K562 (cell line): ENCODE measurements around the gene MARS1. TPM values are rescaled to one million over a fixed set of nuclear protein-coding genes. Genes with fewer than 3 reads are reported as not detected.

ENCODE experiments used
- CBX3 ChIP-seq, 2 experiments: IDR thresholded peaks; 1 replicate in 1 of 2; 2 replicates in 1 of 2; pipeline ENCODE4 v1.6.1; 2012; ENCODE audit warnings: inconsistent platforms in 2 of 2, low read length in 2 of 2, borderline replicate concordance in 1 of 2, control low read depth in 1 of 2
- CHCHD3 ChIP-seq: fragments of 250-450 bp; sonication (Bioruptor Pico); IDR thresholded peaks from 2 replicates; pipeline ENCODE4 v2.1.2; 2022; ENCODE audit warnings: mild to moderate bottlenecking
- FOXK2 ChIP-seq, 2 experiments: fragments of 450-650 bp; IDR thresholded peaks in 1 of 2; conservative IDR thresholded peaks in 1 of 2; 2 replicates each; pipeline ENCODE4 v1.6.1; 2016; ENCODE audit warnings: low read depth in 2 of 2, mild to moderate bottlenecking in 1 of 2
- HMG20B ChIP-seq: fragments of 250-450 bp; sonication (Bioruptor Pico); IDR thresholded peaks from 2 replicates; pipeline ENCODE4 v1.5.0; 2021; ENCODE audit warnings: mild to moderate bottlenecking
- KAT2B ChIP-seq: IDR thresholded peaks from one replicate; pipeline ENCODE4 v1.6.1; 2012; ENCODE audit warnings: low read depth, mild to moderate bottlenecking, control low read depth, inconsistent platforms, low read length, moderate library complexity
- LARP7 ChIP-seq: fragments of 450-650 bp; IDR thresholded peaks from 2 replicates; pipeline ENCODE4 v1.6.1; 2016
- NR4A1 ChIP-seq, 2 experiments: fragments of 250-450 bp in 1 of 2; fragments of 450-650 bp in 1 of 2; sonication (Bioruptor Pico) in 1 of 2; IDR thresholded peaks; 2 replicates each; pipeline versions ENCODE4 v1.4.0 to v1.6.1; 2016 to 2020; ENCODE audit warnings: mild to moderate bottlenecking in 2 of 2, missing compliant biosample characterization in 1 of 2, missing genetic modification characterization in 1 of 2, moderate library complexity in 1 of 2
- POLR2A ChIP-seq: fragments of 450-650 bp; conservative IDR thresholded peaks from 2 replicates; pipeline ENCODE4 v1.6.1; 2016
- PURB ChIP-seq: sonication (generic); formaldehyde crosslinking; IDR thresholded peaks from 2 replicates; pipeline ENCODE4 v1.9.0; 2021; ENCODE audit warnings: low read depth, mild to moderate bottlenecking, missing genetic modification reagents
- RBM25 ChIP-seq: fragments of 200-400 bp; formaldehyde crosslinking; IDR thresholded peaks from 2 replicates; pipeline ENCODE4 v1.6.1; 2018; ENCODE audit warnings: low read length, low read depth, moderate library complexity; ENCODE audit not compliant: severe bottlenecking
- SLC30A9 ChIP-seq: fragments of 250-450 bp; sonication (Bioruptor Pico); IDR thresholded peaks from 2 replicates; pipeline ENCODE4 v1.8.0; 2022; ENCODE audit warnings: mild to moderate bottlenecking, moderate library complexity
- SPI1 ChIP-seq: IDR thresholded peaks from 2 replicates; pipeline ENCODE4 v1.6.1; 2011; ENCODE audit warnings: low read depth, low read length, control low read depth, borderline replicate concordance
- TCF3 ChIP-seq: sonication (generic); formaldehyde crosslinking; IDR thresholded peaks from 2 replicates; pipeline ENCODE4 v1.4.0; 2020; ENCODE audit warnings: mild to moderate bottlenecking, missing genetic modification reagents
- TCFL5 ChIP-seq: fragments of 250-450 bp; sonication (Bioruptor Pico); conservative IDR thresholded peaks from 2 replicates; pipeline ENCODE4 v1.6.1; 2021; ENCODE audit warnings: mild to moderate bottlenecking, moderate library complexity, matching md5 sums
- ZKSCAN3 ChIP-seq: fragments of 250-450 bp; sonication (Bioruptor Pico); IDR thresholded peaks from 2 replicates; pipeline ENCODE4 v1.4.0; 2020
- ZNF280B ChIP-seq: fragments of 250-450 bp; sonication (Bioruptor Pico); IDR thresholded peaks from 2 replicates; pipeline ENCODE4 v1.5.1; 2021; ENCODE audit warnings: mild to moderate bottlenecking
- polyA plus RNA-seq, 8 experiments: library from polyadenylated mRNA; depleted of rRNA in 4 of 8; stranded (reverse) in 5 of 8; unstranded in 3 of 8; fragments of >200 nt; fragmentation: Nextera tagmentation in 2 of 8; fragmentation: Illumina TruSeq in 1 of 8; extraction: Ambion mirVana in 2 of 8; extraction: Trizol in 1 of 8; gene quantifications; 2 replicates each; pipeline versions ENCODE4 v1.2.1 to v1.2.3, GENCODE V29; 2011 to 2014; ENCODE audit warnings: inconsistent platforms in 1 of 8, missing spikeins in 1 of 8
- total RNA-seq, 7 experiments: library from RNA; depleted of rRNA in 6 of 7; stranded (reverse); fragments of >200 nt in 6 of 7; fragmentation: Illumina TruSeq in 2 of 7; extraction: Trizol in 2 of 7; gene quantifications; 2 replicates each; pipeline versions ENCODE4 v1.2.1 to v1.2.3, GENCODE V29; 2011 to 2021; ENCODE audit warnings: low replicate concordance in 1 of 7
- TF ChIP-seq, protein P1 (sequence below): sonication (generic); formaldehyde crosslinking; IDR thresholded peaks from 2 replicates; pipeline ENCODE4 v1.8.0; 2022; ENCODE audit warnings: mild to moderate bottlenecking, missing genetic modification reagents
- TF ChIP-seq, protein P2 (sequence below): fragments of 450-650 bp; IDR thresholded peaks from 2 replicates; pipeline ENCODE4 v1.6.1; 2016; ENCODE audit warnings: antibody characterized with exemption
- TF ChIP-seq, protein P3 (sequence below): sonication (generic); formaldehyde crosslinking; IDR thresholded peaks from 2 replicates; pipeline ENCODE4 v1.8.1; 2023; ENCODE audit warnings: mild to moderate bottlenecking, missing genetic modification reagents

The MARS1 gene
- total and polyA plus RNA-seq, 9 of the 15 experiments (the other 6 are each of a cell fraction or from before 2014, with no cell fraction given): 117 to 382 (median 220) TPM

DNA sequence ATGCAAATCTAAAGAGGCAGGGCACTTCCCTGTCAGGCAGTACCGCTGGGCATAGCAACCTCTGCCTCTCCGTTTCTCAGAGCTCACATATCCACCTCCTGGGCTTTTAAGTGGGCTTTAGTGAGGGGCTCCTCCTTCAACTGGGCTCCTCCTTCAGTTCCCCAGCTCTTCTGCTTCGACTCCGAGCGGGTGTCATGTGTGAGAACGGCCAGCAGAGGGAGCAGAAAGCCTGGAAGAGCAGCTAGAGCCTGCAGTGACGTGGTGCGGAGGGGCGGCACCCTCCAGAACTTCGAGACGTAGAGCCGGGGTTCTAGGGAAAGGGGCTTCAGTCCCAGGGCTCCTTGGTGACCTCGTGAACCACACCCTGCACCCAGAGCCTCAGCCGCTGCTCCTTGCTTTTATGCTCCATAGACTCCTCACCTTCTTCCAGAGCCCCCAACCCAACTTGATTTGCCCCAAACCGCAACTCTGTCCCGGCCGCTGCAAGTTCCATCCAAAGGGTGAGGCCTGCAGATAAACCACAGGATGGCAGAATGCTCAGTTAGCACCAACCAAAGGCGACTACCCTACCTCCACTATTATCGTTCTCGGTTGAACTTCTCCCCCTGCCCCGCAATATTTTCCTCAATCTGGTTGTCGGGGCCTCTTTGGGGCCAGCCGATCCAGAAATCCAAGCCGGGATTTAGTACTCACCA is 28.7 kb upstream of the MARS1 start (continued):
- TF ChIP-seq, protein P1, sequence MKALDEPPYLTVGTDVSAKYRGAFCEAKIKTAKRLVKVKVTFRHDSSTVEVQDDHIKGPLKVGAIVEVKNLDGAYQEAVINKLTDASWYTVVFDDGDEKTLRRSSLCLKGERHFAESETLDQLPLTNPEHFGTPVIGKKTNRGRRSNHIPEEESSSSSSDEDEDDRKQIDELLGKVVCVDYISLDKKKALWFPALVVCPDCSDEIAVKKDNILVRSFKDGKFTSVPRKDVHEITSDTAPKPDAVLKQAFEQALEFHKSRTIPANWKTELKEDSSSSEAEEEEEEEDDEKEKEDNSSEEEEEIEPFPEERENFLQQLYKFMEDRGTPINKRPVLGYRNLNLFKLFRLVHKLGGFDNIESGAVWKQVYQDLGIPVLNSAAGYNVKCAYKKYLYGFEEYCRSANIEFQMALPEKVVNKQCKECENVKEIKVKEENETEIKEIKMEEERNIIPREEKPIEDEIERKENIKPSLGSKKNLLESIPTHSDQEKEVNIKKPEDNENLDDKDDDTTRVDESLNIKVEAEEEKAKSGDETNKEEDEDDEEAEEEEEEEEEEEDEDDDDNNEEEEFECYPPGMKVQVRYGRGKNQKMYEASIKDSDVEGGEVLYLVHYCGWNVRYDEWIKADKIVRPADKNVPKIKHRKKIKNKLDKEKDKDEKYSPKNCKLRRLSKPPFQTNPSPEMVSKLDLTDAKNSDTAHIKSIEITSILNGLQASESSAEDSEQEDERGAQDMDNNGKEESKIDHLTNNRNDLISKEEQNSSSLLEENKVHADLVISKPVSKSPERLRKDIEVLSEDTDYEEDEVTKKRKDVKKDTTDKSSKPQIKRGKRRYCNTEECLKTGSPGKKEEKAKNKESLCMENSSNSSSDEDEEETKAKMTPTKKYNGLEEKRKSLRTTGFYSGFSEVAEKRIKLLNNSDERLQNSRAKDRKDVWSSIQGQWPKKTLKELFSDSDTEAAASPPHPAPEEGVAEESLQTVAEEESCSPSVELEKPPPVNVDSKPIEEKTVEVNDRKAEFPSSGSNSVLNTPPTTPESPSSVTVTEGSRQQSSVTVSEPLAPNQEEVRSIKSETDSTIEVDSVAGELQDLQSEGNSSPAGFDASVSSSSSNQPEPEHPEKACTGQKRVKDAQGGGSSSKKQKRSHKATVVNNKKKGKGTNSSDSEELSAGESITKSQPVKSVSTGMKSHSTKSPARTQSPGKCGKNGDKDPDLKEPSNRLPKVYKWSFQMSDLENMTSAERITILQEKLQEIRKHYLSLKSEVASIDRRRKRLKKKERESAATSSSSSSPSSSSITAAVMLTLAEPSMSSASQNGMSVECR (CRISPR knock-in tag): peak; percentile 69; the same call in 1 of the 2 replicates
- TF ChIP-seq FOXK2 (conservative IDR thresholded peaks at IDR 0.05 in 1 of 2, IDR thresholded peaks at IDR 0.05 in 1 of 2; ENCODE audit: low read depth in 2 of 2) (peak in 1 of 2 experiments; percentile 41; a peak in 1 of 4 replicates), LARP7 (no peak), CBX3 (IDR thresholded peaks at IDR 0.05; ENCODE audit: borderline replicate concordance in 1 of 2, low read length in 2 of 2) (no peak; a peak in 1 of 3 replicates), HMG20B (CRISPR knock-in tag) (no peak), CHCHD3 (CRISPR knock-in tag) (no peak), RBM25 (no peak), KAT2B (no peak), POLR2A (peak; percentile 59; the same call in 1 of the 2 replicates), ZKSCAN3 (CRISPR knock-in tag) (no peak), SPI1 (no peak), PURB (CRISPR knock-in tag) (no peak), SLC30A9 (CRISPR knock-in tag) (no peak), NR4A1 (CRISPR knock-in tag; IDR thresholded peaks at IDR 0.05) (no peak), NR4A1 (tag; IDR thresholded peaks at IDR 0.05) (no peak), ZNF280B (CRISPR knock-in tag) (no peak), TCFL5 (CRISPR knock-in tag) (no peak), TCF3 (no peak)
- TF ChIP-seq, protein P2, sequence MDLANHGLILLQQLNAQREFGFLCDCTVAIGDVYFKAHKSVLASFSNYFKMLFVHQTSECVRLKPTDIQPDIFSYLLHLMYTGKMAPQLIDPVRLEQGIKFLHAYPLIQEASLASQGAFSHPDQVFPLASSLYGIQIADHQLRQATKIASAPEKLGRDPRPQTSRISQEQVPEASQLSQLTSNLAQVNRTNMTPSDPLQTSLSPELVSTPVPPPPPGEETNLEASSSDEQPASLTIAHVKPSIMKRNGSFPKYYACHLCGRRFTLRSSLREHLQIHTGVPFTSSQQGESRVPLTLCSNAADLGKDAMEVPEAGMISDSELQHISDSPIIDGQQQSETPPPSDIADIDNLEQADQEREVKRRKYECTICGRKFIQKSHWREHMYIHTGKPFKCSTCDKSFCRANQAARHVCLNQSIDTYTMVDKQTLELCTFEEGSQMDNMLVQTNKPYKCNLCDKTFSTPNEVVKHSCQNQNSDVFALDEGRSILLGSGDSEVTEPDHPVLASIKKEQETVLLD: no peak
- TF ChIP-seq, protein P3, sequence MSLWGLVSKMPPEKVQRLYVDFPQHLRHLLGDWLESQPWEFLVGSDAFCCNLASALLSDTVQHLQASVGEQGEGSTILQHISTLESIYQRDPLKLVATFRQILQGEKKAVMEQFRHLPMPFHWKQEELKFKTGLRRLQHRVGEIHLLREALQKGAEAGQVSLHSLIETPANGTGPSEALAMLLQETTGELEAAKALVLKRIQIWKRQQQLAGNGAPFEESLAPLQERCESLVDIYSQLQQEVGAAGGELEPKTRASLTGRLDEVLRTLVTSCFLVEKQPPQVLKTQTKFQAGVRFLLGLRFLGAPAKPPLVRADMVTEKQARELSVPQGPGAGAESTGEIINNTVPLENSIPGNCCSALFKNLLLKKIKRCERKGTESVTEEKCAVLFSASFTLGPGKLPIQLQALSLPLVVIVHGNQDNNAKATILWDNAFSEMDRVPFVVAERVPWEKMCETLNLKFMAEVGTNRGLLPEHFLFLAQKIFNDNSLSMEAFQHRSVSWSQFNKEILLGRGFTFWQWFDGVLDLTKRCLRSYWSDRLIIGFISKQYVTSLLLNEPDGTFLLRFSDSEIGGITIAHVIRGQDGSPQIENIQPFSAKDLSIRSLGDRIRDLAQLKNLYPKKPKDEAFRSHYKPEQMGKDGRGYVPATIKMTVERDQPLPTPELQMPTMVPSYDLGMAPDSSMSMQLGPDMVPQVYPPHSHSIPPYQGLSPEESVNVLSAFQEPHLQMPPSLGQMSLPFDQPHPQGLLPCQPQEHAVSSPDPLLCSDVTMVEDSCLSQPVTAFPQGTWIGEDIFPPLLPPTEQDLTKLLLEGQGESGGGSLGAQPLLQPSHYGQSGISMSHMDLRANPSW (CRISPR knock-in tag): no peak
